ENCODE measurements around the gene ATF1.

GRCh38 chr12:50828121-50828520 lies 64.2 kb downstream of the ATF1 start:
- TF ChIP-seq, protein P1, sequence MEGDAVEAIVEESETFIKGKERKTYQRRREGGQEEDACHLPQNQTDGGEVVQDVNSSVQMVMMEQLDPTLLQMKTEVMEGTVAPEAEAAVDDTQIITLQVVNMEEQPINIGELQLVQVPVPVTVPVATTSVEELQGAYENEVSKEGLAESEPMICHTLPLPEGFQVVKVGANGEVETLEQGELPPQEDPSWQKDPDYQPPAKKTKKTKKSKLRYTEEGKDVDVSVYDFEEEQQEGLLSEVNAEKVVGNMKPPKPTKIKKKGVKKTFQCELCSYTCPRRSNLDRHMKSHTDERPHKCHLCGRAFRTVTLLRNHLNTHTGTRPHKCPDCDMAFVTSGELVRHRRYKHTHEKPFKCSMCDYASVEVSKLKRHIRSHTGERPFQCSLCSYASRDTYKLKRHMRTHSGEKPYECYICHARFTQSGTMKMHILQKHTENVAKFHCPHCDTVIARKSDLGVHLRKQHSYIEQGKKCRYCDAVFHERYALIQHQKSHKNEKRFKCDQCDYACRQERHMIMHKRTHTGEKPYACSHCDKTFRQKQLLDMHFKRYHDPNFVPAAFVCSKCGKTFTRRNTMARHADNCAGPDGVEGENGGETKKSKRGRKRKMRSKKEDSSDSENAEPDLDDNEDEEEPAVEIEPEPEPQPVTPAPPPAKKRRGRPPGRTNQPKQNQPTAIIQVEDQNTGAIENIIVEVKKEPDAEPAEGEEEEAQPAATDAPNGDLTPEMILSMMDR (IDR thresholded peaks at IDR 0.05; ENCODE audit: low read depth, low read length), result no peak
- no peak for TF ChIP-seq MYC (IDR thresholded peaks at IDR 0.05; ENCODE audit: low read depth, low read length)
- TF ChIP-seq, protein P2, sequence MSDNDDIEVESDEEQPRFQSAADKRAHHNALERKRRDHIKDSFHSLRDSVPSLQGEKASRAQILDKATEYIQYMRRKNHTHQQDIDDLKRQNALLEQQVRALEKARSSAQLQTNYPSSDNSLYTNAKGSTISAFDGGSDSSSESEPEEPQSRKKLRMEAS (IDR thresholded peaks at IDR 0.05; ENCODE audit: low read depth, low read length), result no peak
- TF ChIP-seq POLR2A (IDR thresholded peaks at IDR 0.05; ENCODE audit: extremely low read depth, insufficient read length), result no peak

Measured in NB4 (cell line).